HG03039 (cell line): Measurements from ENCODE around the gene OPCML.

Source experiments
- ATAC-seq: cut with Tn5 transposase; IDR thresholded peaks from one replicate; pipeline ENCODE4 v1.9.1; 2021; ENCODE audit warnings: mild to moderate bottlenecking, moderate library complexity; ENCODE audit not compliant: unreplicated experiment

Gene OPCML

GRCh38 chr11:133414506-133414905, 117.8 kb downstream of the OPCML start:
- ATAC-seq: no peak

GRCh38 chr11:133413703-133414102, 118.6 kb downstream of the OPCML start:
- no peak for ATAC-seq

GRCh38 chr11:133409799-133410198, 122.5 kb downstream of the OPCML start:
- no peak for ATAC-seq

GRCh38 chr11:133408936-133409335, 123.4 kb downstream of the OPCML start:
- no peak for ATAC-seq

- no peak for ATAC-seq
Measured at GRCh38 chr11:133408402-133408801, 123.9 kb downstream of the OPCML start.

GRCh38 chr11:133406489-133406888, 125.8 kb downstream of the OPCML start:
- ATAC-seq: no peak

- no peak for ATAC-seq
Measured at GRCh38 chr11:133403900-133404299, 128.4 kb downstream of the OPCML start.

- ATAC-seq: no peak
Measured at GRCh38 chr11:133402551-133402950, 129.8 kb downstream of the OPCML start.

- no peak for ATAC-seq
Measured at GRCh38 chr11:133399855-133400625, 132.3 kb downstream of the OPCML start.

- ATAC-seq: no peak
Measured at GRCh38 chr11:133399294-133399693, 133.0 kb downstream of the OPCML start.

GRCh38 chr11:133390803-133391202, 141.5 kb downstream of the OPCML start:
- ATAC-seq: no peak

GRCh38 chr11:133388975-133389568, 143.2 kb downstream of the OPCML start:
- no peak for ATAC-seq

- ATAC-seq: no peak
Measured at GRCh38 chr11:133388260-133388659, 144.0 kb downstream of the OPCML start.

GRCh38 chr11:133386852-133387251, 145.4 kb downstream of the OPCML start:
- no peak for ATAC-seq

- no peak for ATAC-seq
Measured at GRCh38 chr11:133386262-133386661, 146.0 kb downstream of the OPCML start.

GRCh38 chr11:133385781-133386180, 146.5 kb downstream of the OPCML start:
- ATAC-seq: no peak

GRCh38 chr11:133384731-133385130, 147.6 kb downstream of the OPCML start:
- ATAC-seq: no peak

GRCh38 chr11:133383689-133384088, 148.6 kb downstream of the OPCML start:
- ATAC-seq: no peak

GRCh38 chr11:133383201-133383600, 149.1 kb downstream of the OPCML start:
- no peak for ATAC-seq

- no peak for ATAC-seq
Measured at GRCh38 chr11:133382131-133382812, 150.0 kb downstream of the OPCML start.

GRCh38 chr11:133381761-133382130, 150.6 kb downstream of the OPCML start:
- ATAC-seq: no peak

- no peak for ATAC-seq
Measured at GRCh38 chr11:133366147-133366546, 166.2 kb downstream of the OPCML start.
